CD14-positive monocyte (primary cell): Measurements from ENCODE around the gene RASGRF2. TPM values are rescaled to one million over a fixed set of nuclear protein-coding genes. Genes with fewer than 3 reads are reported as not detected.

Experiments
- DNase-seq, 3 donors: peaks; one replicate each; pipeline ENCODE4 v3.0.0-alpha.2; 2011 to 2022
- H2AFZ ChIP-seq: 2 replicates; pipeline ENCODE4 v1.6.0; 2012; ENCODE audit warnings: mild to moderate bottlenecking, low read depth, low read length, inconsistent platforms; ENCODE audit not compliant: insufficient read depth, poor library complexity, severe bottlenecking
- H3K27ac ChIP-seq, 2 donors: 1 replicate in 1 of 2; 2 replicates in 1 of 2; pipeline ENCODE4 v1.5.1; 2012 to 2013; ENCODE audit warnings: low read length in 2 of 2, control low read depth in 1 of 2, inconsistent platforms in 1 of 2, low read depth in 1 of 2, mild to moderate bottlenecking in 1 of 2
- H3K27me3 ChIP-seq, 2 donors: one replicate each; pipeline versions ENCODE4 v1.6.0 to v1.6.1; 2011 to 2013; ENCODE audit warnings: low read length in 2 of 2; ENCODE audit not compliant: control insufficient read depth in 2 of 2, insufficient read depth in 2 of 2
- H3K36me3 ChIP-seq, 2 donors: replicated peaks in 1 of 2; 1 replicate in 1 of 2; 2 replicates in 1 of 2; pipeline versions ENCODE4 v1.5.1 to v1.6.1; 2012 to 2013; ENCODE audit warnings: low read length in 2 of 2, control low read depth in 1 of 2, inconsistent platforms in 1 of 2, mild to moderate bottlenecking in 1 of 2; ENCODE audit not compliant: insufficient read depth in 2 of 2, control insufficient read depth in 1 of 2
- H3K4me1 ChIP-seq, 2 donors: 1 replicate in 1 of 2; 2 replicates in 1 of 2; pipeline versions ENCODE4 v1.5.1 to v1.6.1; 2012 to 2013; ENCODE audit warnings: low read length in 2 of 2, control low read depth in 1 of 2, inconsistent platforms in 1 of 2, mild to moderate bottlenecking in 1 of 2, moderate library complexity in 1 of 2; ENCODE audit not compliant: insufficient read depth in 2 of 2, control insufficient read depth in 1 of 2
- H3K4me2 ChIP-seq: replicated peaks from 2 replicates; pipeline ENCODE3; 2012; ENCODE audit warnings: low read length, moderate library complexity, mild to moderate bottlenecking; ENCODE audit not compliant: poor library complexity, severe bottlenecking; ENCODE audit errors: extremely low read depth
- H3K4me3 ChIP-seq, 3 experiments: fragments of 200-600 bp in 1 of 3; sonication (generic) in 1 of 3; replicated peaks in 1 of 3; 1 replicate in 2 of 3; 2 replicates in 1 of 3; pipeline ENCODE4 v1.5.1; 2011 to 2013; ENCODE audit warnings: low read length in 3 of 3, mild to moderate bottlenecking in 3 of 3, control low read depth in 2 of 3, low read depth in 2 of 3, inconsistent platforms in 1 of 3, moderate library complexity in 1 of 3
- H3K79me2 ChIP-seq: 2 replicates; pipeline ENCODE4 v1.6.0; 2012; ENCODE audit warnings: mild to moderate bottlenecking, control low read depth, inconsistent platforms, low read length, moderate library complexity; ENCODE audit not compliant: insufficient read depth
- H3K9ac ChIP-seq: 2 replicates; pipeline ENCODE4 v1.6.0; 2017; ENCODE audit warnings: low read length, mild to moderate bottlenecking; ENCODE audit not compliant: insufficient read depth, poor library complexity, severe bottlenecking
- H3K9me3 ChIP-seq, 2 donors: replicated peaks in 1 of 2; 1 replicate in 1 of 2; 2 replicates in 1 of 2; pipeline versions ENCODE4 v1.5.1 to v1.6.1; 2012 to 2013; ENCODE audit warnings: low read length in 2 of 2, control low read depth in 1 of 2; ENCODE audit not compliant: control insufficient read depth in 1 of 2, insufficient read depth in 1 of 2
- H4K20me1 ChIP-seq: 2 replicates; pipeline ENCODE4 v1.6.0; 2012; ENCODE audit warnings: mild to moderate bottlenecking, low read length, control low read depth, moderate library complexity; ENCODE audit not compliant: insufficient read depth
- H3K27ac Mint-ChIP-seq, 7 donors: one replicate each; pipeline ENCODE4 v1.8.0; 2020; ENCODE audit warnings: mild to moderate bottlenecking in 7 of 7, mixed read lengths in 7 of 7, moderate library complexity in 6 of 7, inconsistent platforms in 2 of 7
- H3K27me3 Mint-ChIP-seq, 3 donors: one replicate each; pipeline ENCODE4 v1.8.0; 2021 to 2022; ENCODE audit warnings: low read depth in 3 of 3, mild to moderate bottlenecking in 3 of 3, mixed read lengths in 3 of 3, moderate library complexity in 3 of 3, inconsistent platforms in 1 of 3
- H3K36me3 Mint-ChIP-seq, 2 donors: one replicate each; pipeline ENCODE4 v1.8.0; 2020; ENCODE audit warnings: mixed read lengths in 2 of 2, inconsistent platforms in 1 of 2, mild to moderate bottlenecking in 1 of 2
- H3K4me1 Mint-ChIP-seq: one replicate; pipeline ENCODE4 v1.8.0; 2020; ENCODE audit warnings: mild to moderate bottlenecking, mixed read lengths
- H3K4me3 Mint-ChIP-seq, 2 donors: one replicate each; pipeline ENCODE4 v1.8.0; 2020; ENCODE audit warnings: mild to moderate bottlenecking in 2 of 2, mixed read lengths in 2 of 2, moderate library complexity in 1 of 2
- H3K9me3 Mint-ChIP-seq, 7 donors: one replicate each; pipeline ENCODE4 v1.8.0; 2020 to 2022; ENCODE audit warnings: mixed read lengths in 7 of 7, mild to moderate bottlenecking in 6 of 7, moderate library complexity in 6 of 7, inconsistent platforms in 2 of 7
- WGBS: methylation state at CpG from one replicate; pipeline ENCODE4 v1.1.5; 2013; ENCODE audit warnings: missing lambda C conversion rate; ENCODE audit not compliant: insufficient coverage; 5-methylcytosine and 5-hydroxymethylcytosine counted together
- intact Hi-C, 2 donors: fragments of 100-400 bp; cut with micrococcal nuclease; formaldehyde crosslinking; loops; one replicate each; pipeline versions ENCODE4 v1.15.0 to v1.15.1; 2023
- polyA plus RNA-seq, 3 donors: library from polyadenylated mRNA; depleted of rRNA in 1 of 3; unstranded in 2 of 3; stranded (reverse) in 1 of 3; fragments of 300-500 nt in 2 of 3; fragments of >200 nt in 1 of 3; fragmentation: Illumina TruSeq in 2 of 3; gene quantifications; 1 replicate in 2 of 3; 2 replicates in 1 of 3; pipeline ENCODE4 v1.2.3, GENCODE V29; 2012 to 2021
- TF ChIP-seq, protein P1 (sequence below): fragments of 200-600 bp; IDR thresholded peaks from one replicate; pipeline ENCODE4 v1.8.0; 2022; ENCODE audit warnings: antibody characterized with exemption, mild to moderate bottlenecking

The RASGRF2 gene
- polyA plus RNA-seq, 3 donors = 0.01 to 0.02 TPM; not detected in 1

DNA sequence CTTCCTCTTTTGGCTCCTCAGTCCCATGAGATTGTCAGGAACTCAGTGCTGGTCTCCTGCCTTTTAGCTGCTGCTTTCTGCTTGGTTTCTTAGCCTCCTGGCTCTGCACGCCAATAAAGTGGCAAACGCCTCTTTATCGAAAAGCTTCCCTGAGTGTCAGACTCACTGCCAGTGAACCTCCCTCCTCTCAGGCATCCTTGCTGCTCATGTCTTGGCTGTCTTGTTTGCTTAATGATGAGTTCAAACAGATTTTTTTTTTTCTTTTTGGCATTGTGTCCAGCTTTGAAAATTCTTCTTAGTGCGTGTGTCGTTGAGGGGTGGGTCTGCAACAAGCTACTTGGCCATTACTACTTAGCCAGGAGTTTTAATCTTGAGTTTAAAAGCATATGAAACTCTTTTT lies 14.9 kb downstream of the RASGRF2 start:
- Mint-ChIP-seq H3K27me3 (peaks cover 0 to 5% (median 3%) of the 10 kb centered on the region in 3 donors), H3K4me1 (peaks cover 3% of the 10 kb centered on the region), H3K4me3 (no peak overlapping the region), H3K36me3 (no peaks in the 10 kb centered on the region), H3K9me3 (peaks cover 0 to 3% (median 0%) of the 10 kb centered on the region in 7 donors), H3K27ac (no peak overlapping the region)
- TF ChIP-seq, protein P1, sequence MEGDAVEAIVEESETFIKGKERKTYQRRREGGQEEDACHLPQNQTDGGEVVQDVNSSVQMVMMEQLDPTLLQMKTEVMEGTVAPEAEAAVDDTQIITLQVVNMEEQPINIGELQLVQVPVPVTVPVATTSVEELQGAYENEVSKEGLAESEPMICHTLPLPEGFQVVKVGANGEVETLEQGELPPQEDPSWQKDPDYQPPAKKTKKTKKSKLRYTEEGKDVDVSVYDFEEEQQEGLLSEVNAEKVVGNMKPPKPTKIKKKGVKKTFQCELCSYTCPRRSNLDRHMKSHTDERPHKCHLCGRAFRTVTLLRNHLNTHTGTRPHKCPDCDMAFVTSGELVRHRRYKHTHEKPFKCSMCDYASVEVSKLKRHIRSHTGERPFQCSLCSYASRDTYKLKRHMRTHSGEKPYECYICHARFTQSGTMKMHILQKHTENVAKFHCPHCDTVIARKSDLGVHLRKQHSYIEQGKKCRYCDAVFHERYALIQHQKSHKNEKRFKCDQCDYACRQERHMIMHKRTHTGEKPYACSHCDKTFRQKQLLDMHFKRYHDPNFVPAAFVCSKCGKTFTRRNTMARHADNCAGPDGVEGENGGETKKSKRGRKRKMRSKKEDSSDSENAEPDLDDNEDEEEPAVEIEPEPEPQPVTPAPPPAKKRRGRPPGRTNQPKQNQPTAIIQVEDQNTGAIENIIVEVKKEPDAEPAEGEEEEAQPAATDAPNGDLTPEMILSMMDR = no peak
- Histone ChIP-seq H3K9ac (no peak overlapping the region), H2AFZ (no peak overlapping the region), H3K79me2 (no peaks in the 10 kb centered on the region), H3K27ac (no peak overlapping the region), H4K20me1 (no peaks in the 10 kb centered on the region), H3K4me2 (no peak overlapping the region), H3K4me1 (no peaks in the 10 kb centered on the region), H3K4me3 (no peak overlapping the region), H3K36me3 (no peaks in the 10 kb centered on the region), H3K9me3 (no peaks in the 10 kb centered on the region), H3K27me3 (no peaks in the 10 kb centered on the region)
- intact Hi-C loops = no loop called here
- WGBS = 73% methylated on average over 3 of the region's 5 CpGs
- DNase-seq = no peak

DNA sequence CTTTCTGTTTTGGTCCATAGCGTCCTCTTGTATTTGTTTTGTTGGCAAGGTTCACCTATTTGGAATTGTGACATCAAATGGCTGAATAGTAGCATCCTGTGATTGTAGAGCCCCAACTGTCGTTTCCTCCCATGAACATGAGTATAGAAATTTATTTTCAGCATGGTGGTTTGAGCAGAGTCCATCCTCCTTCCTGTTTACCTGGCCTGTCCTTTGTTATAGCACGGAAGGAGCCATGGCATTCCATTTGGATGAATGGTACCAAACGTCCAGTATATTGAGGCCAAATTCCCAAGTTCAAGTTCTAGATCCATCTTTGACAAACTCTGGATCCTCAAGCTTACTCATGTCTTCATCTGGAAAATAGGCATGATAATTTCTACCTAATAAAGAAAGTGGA lies 16.8 kb downstream of the RASGRF2 start:
- WGBS = 100% methylated on average over 2 of the region's 4 CpGs
- no peak overlapping the region for H3K4me3 Mint-ChIP-seq
- peaks cover 0 to 3% (median 0%) of the 10 kb centered on the region in 7 donors for H3K9me3 Mint-ChIP-seq
- Histone ChIP-seq H3K9me3 (no peaks in the 10 kb centered on the region), H3K79me2 (no peaks in the 10 kb centered on the region), H3K4me1 (no peaks in the 10 kb centered on the region), H3K36me3 (no peaks in the 10 kb centered on the region), H3K4me3 (no peak overlapping the region), H3K27me3 (no peaks in the 10 kb centered on the region), H2AFZ (no peak overlapping the region), H3K4me2 (no peak overlapping the region), H3K27ac (no peak overlapping the region), H3K9ac (no peak overlapping the region), H4K20me1 (no peaks in the 10 kb centered on the region)
- DNase-seq = no peak
- H3K27me3 Mint-ChIP-seq = peaks cover 0 to 4% (median 3%) of the 10 kb centered on the region in 3 donors
- TF ChIP-seq, protein P1 = no peak
- peaks cover 3% of the 10 kb centered on the region for H3K4me1 Mint-ChIP-seq
- intact Hi-C loops = no loop called here
- H3K27ac Mint-ChIP-seq = no peak overlapping the region
- no peaks in the 10 kb centered on the region for H3K36me3 Mint-ChIP-seq
